AG09309 (cell line): ENCODE data around the gene ATP1A3.

Source experiments
- DNase-seq: peaks from one replicate; pipeline ENCODE4 v3.0.0-alpha.2; 2010; ENCODE audit warnings: low read depth
- H3K4me3 ChIP-seq: 2 replicates; pipeline ENCODE4 v1.5.1; 2011; ENCODE audit warnings: mild to moderate bottlenecking, low read depth, low read length, moderate library complexity; ENCODE audit not compliant: control insufficient read depth
- TF ChIP-seq, protein P1 (sequence below): IDR thresholded peaks from 2 replicates; pipeline ENCODE4 v1.5.1; 2011; ENCODE audit warnings: mild to moderate bottlenecking, low read depth, low read length, inconsistent platforms; ENCODE audit not compliant: insufficient read depth, control insufficient read depth; ENCODE audit errors: missing control alignments

ATP1A3 gene

DNA sequence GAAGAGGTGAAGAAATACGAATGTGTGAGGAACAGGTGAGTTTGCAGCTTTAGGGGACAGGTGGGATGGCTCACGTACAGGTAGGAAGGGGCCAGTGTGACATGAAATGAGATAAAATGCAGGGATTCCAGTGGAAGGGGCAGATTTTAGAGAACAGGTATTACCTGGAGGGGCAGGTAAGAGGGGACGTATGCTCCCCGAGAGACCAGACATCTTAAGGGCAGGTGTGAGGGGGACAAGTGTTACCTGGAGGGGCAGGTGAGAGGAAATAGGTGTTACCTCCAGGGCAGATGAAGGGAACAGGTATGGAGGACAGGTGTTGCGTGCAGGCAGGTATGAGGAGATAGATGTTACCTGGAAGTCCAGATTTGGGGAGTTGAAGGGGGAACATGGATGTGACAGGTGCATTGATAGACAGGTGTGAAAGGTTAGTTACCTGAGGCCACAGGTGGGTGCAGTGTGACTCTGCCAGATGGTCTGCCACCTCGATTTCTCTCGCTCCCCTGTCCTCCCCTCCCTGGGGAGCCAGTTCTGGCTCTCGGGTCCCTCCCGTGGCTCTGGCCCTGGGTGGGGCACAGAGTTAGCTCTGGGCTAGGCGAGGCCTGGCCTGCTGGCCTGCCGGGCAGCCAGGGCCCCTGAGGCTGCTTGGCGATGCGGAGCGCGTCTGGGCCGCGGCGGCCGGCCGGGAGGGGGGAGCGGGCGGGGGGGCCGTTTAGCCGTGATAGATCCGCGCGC, 67.8 kb downstream of the ATP1A3 start:
- TF ChIP-seq, protein P1, sequence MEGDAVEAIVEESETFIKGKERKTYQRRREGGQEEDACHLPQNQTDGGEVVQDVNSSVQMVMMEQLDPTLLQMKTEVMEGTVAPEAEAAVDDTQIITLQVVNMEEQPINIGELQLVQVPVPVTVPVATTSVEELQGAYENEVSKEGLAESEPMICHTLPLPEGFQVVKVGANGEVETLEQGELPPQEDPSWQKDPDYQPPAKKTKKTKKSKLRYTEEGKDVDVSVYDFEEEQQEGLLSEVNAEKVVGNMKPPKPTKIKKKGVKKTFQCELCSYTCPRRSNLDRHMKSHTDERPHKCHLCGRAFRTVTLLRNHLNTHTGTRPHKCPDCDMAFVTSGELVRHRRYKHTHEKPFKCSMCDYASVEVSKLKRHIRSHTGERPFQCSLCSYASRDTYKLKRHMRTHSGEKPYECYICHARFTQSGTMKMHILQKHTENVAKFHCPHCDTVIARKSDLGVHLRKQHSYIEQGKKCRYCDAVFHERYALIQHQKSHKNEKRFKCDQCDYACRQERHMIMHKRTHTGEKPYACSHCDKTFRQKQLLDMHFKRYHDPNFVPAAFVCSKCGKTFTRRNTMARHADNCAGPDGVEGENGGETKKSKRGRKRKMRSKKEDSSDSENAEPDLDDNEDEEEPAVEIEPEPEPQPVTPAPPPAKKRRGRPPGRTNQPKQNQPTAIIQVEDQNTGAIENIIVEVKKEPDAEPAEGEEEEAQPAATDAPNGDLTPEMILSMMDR = no peak
- no peak overlapping the region for H3K4me3 ChIP-seq
- DNase-seq = no peak

DNA sequence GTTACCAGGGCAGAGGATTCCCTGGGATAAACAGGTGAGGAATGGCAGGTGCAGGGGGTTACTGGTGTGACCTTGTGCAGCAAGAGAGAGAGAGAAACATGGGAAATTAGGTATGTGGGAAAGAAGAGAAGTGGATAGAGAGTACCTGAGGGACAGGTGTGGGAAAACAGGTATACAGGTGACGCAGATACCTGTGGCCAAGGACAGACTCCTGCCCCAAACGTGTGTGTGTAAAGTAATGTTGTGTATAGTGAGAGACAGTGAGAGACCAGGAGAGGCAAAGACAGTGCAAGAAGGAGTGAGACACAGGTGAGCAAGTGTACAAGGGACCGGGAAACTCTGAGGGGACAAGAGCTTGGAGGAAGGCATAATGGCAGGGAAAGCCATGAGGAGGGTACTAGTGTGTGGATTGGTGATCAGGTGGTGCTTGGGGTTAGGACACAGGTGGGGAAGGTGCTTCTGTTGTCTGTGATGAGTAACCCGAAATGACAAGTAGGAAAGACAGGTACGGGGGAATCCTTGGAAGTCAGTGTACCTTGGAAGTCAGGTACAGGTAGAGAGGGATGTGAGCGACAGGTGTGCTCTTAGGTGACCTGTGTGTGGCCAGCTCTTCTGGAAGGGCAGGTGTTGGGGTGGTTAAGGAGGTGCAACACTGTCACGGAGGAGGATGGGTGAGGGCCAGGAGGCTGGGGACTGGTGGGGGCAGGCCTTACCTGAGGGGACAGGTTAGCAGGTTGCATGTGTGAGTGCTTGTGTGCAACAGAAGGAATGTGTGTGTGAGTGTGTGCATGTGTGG, 68.6 kb downstream of the ATP1A3 start:
- TF ChIP-seq, protein P1 = no peak
- no peak for DNase-seq
- no peak overlapping the region for H3K4me3 ChIP-seq

DNA sequence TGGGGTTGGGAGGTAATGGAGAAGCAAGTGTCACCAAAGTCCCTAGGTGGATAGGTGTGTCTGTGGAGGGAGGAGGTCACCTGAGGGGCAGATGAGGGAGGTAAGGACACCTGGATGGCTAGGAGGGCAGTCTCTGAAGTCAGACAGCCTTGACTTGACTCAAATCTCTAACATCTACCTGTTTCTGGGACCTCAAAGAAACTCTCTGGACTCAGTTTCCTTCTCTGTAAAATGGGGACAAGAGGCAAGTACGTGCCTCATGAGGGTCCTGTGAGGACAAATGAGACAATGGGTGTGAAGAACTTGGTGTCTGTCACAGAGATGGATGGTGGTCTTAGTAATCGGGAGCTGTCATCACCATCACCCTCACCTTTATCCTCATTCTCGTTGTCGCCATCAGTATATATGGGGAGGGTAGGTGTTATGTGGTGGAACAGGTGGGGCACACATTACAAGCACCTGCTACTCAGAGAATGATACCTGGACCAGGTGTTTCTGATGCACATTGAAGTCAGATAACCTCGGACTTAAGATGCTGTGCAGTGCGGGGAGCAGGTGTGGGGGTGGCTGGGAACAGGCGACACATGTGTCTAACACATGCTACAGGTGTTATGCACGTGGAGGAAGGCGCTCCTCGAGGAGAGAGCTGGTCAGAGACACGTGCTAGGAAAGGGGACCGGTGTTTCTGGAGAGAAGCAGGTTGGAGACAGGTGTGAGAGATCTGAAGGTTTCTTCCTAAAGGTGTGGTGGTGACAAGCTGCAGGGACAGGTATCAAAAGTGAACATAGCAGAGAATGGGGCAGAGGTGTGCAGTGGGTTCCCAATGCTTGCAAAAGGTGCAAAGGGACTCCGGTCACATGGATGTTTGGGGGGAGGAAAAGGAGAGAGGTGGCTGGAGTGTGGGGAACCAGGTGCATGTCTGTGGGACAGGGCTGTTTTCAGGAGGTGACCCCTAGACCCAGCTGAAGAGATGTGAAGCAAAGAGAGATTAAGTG, 69.6 kb downstream of the ATP1A3 start:
- TF ChIP-seq, protein P1 = no peak
- H3K4me3 ChIP-seq = no peak overlapping the region
- no peak for DNase-seq

GRCh38 chr19:41923045-41923788, 70.8 kb downstream of the ATP1A3 start:
- DNase-seq = no peak
- no peak overlapping the region for H3K4me3 ChIP-seq
- TF ChIP-seq, protein P1 = no peak

DNA sequence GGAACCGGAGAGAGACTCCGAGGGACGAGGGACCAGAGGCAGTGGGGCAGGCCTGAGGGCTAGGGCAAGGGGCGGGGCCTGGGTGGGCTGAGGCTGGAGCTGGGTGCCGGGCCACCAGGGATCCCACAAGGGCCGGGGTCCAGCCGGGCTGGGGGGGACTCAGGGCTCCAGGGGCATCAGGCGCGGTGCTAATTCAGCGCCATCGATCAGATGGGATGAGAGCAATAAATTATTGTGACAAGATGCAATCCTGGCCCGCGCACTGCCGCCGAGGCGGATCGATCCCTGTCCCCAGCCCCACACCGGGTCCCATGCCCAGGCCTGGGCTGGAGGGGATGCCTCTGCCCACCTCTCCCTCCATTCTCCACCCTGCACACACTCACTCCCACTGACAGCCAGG, 71.4 kb downstream of the ATP1A3 start:
- no peak overlapping the region for H3K4me3 ChIP-seq
- no peak for DNase-seq

More for the DNA sequence above, 71.4 kb downstream of the ATP1A3 start:
- TF ChIP-seq, protein P1 = no peak
